PC-9 (cell line): ENCODE data around the gene PIK3CA.

Source experiments
- CTCF ChIP-seq: fragments of 200-600 bp; sonication (generic); conservative IDR thresholded peaks from 2 replicates; pipeline ENCODE4 v1.6.1; 2017; ENCODE audit warnings: mixed run types, antibody characterized with exemption, mild to moderate bottlenecking, moderate library complexity
- EZH2 ChIP-seq: fragments of 200-600 bp; sonication (generic); IDR thresholded peaks from 2 replicates; pipeline ENCODE4 v1.8.0; 2017; ENCODE audit warnings: antibody characterized with exemption, low read depth

- TF ChIP-seq EZH2 (no peak), CTCF (no peak)
These were observed 116.9 kb downstream of the PIK3CA start for GRCh38 chr3:179265092-179265491.
